ENCODE results near the gene CLTCL1.

DNA sequence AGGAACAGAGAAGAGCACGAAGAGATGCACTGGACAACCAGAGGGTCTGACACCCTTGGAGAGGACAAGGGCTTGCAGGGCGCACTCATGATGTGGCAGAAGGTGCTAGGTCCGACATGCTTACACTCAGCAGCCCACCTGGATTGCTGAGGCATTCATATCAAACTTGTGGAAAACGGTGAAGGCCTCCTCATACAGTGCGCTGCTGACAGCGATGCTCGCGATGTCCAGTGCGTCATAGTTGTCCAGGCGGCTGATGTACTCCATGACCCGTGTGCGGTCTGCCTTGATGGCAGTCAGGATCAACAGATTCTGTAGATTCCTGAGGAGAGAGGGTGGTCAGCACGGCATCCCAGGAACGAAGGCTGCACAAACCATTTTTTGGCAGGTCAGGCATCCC is 81.3 kb downstream of the CLTCL1 start:
- TF ChIP-seq, protein P1, sequence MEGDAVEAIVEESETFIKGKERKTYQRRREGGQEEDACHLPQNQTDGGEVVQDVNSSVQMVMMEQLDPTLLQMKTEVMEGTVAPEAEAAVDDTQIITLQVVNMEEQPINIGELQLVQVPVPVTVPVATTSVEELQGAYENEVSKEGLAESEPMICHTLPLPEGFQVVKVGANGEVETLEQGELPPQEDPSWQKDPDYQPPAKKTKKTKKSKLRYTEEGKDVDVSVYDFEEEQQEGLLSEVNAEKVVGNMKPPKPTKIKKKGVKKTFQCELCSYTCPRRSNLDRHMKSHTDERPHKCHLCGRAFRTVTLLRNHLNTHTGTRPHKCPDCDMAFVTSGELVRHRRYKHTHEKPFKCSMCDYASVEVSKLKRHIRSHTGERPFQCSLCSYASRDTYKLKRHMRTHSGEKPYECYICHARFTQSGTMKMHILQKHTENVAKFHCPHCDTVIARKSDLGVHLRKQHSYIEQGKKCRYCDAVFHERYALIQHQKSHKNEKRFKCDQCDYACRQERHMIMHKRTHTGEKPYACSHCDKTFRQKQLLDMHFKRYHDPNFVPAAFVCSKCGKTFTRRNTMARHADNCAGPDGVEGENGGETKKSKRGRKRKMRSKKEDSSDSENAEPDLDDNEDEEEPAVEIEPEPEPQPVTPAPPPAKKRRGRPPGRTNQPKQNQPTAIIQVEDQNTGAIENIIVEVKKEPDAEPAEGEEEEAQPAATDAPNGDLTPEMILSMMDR (IDR thresholded peaks at IDR 0.05 in 8 of 11, conservative IDR thresholded peaks at IDR 0.05 in 3 of 11), result no peak
- TF ChIP-seq POLR2A (IDR thresholded peaks at IDR 0.05) (no peak), POLR2AphosphoS5 (IDR thresholded peaks at IDR 0.05) (no peak)
